Endothelial cell of umbilical vein (primary cell): ENCODE measurements around the gene ZNF124. TPM values are rescaled to one million over a fixed set of nuclear protein-coding genes. Genes with fewer than 3 reads are reported as not detected.
"Not testable (repeated sequence)": the region's sequence is repeated elsewhere in the genome, so short reads cannot be mapped to it uniquely, and the experiment has no call there.

Source experiments
- BruUV-seq: library from RNA; stranded (reverse); fragments of 400-500 nt; replicated peaks from 2 replicates; lab custom pipeline; 2021; lab: Mats Ljungman, UMichigan
- CTCF ChIA-PET: fragments of 300-600, 350-600 bp; sonication (Branson Sonifier 250); formaldehyde crosslinking; loops from one replicate; lab custom pipeline; 2021; ENCODE audit warnings: antibody characterized with exemption, inconsistent platforms; lab: Charles Lee
- POLR2A ChIA-PET: fragments of 300-600, 350-600 bp; sonication (Branson Sonifier 250); formaldehyde crosslinking; loops from one replicate; lab custom pipeline; 2021; ENCODE audit warnings: antibody characterized with exemption, inconsistent platforms; lab: Charles Lee
- DNase-seq: peaks from one replicate; pipeline ENCODE4 v3.0.0-alpha.2; 2011; ENCODE audit warnings: low read depth, low spot score
- FAIRE-seq: peaks from 2 replicates; lab custom pipeline; 2011; peaks lifted over from hg19 to GRCh38; lab: Jason Lieb, UNC
- H2AFZ ChIP-seq: 2 replicates; pipeline ENCODE4 v1.6.0; 2012; ENCODE audit warnings: low read depth, low read length, control low read depth, inconsistent platforms
- H3K27ac ChIP-seq: 2 replicates; pipeline ENCODE4 v1.5.1; 2011; ENCODE audit warnings: low read depth, mild to moderate bottlenecking, control low read depth, low read length, moderate library complexity; ENCODE audit not compliant: insufficient read depth
- H3K27me3 ChIP-seq, 2 experiments: 2 replicates each; pipeline versions ENCODE4 v1.6.0 to v1.6.1; 2011; ENCODE audit warnings: low read length in 2 of 2, mixed read lengths in 1 of 2; ENCODE audit not compliant: control insufficient read depth in 2 of 2, insufficient read depth in 2 of 2
- H3K36me3 ChIP-seq, 2 experiments: 2 replicates in 1 of 2; 3 replicates in 1 of 2; pipeline ENCODE4 v1.5.1; 2011; ENCODE audit warnings: low read length in 2 of 2, mild to moderate bottlenecking in 1 of 2, moderate library complexity in 1 of 2; ENCODE audit not compliant: control insufficient read depth in 2 of 2, insufficient read depth in 2 of 2; ENCODE audit errors: extremely low read depth in 1 of 2
- H3K4me1 ChIP-seq: 3 replicates; pipeline ENCODE4 v1.5.1; 2011; ENCODE audit warnings: mild to moderate bottlenecking, low read length; ENCODE audit not compliant: control insufficient read depth, insufficient read depth; ENCODE audit errors: extremely low read depth
- H3K4me2 ChIP-seq: 2 replicates; pipeline ENCODE4 v1.6.1; 2011; ENCODE audit warnings: low read length, control low read depth, mixed read lengths; ENCODE audit not compliant: insufficient read depth
- H3K4me3 ChIP-seq, 3 experiments: fragments of 200-600 bp in 1 of 3; sonication (generic), shearing (Covaris generic) in 1 of 3; replicated peaks in 1 of 3; 2 replicates each; pipeline ENCODE4 v1.5.1; 2011 to 2016; ENCODE audit warnings: control low read depth in 3 of 3, low read length in 3 of 3, mild to moderate bottlenecking in 2 of 3, inconsistent platforms in 1 of 3, low read depth in 1 of 3, moderate library complexity in 1 of 3; ENCODE audit not compliant: insufficient read depth in 1 of 3
- H3K79me2 ChIP-seq: 2 replicates; pipeline ENCODE4 v1.6.0; 2012; ENCODE audit warnings: low read length, inconsistent platforms; ENCODE audit not compliant: control insufficient read depth, insufficient read depth
- H3K9ac ChIP-seq: replicated peaks from 2 replicates; pipeline ENCODE3; 2011; ENCODE audit warnings: low read length, control low read depth; ENCODE audit not compliant: insufficient read depth; ENCODE audit errors: extremely low read depth
- H3K9me1 ChIP-seq: replicated peaks from 3 replicates; pipeline ENCODE4 v1.6.0; 2011; ENCODE audit warnings: mild to moderate bottlenecking, low read length; ENCODE audit not compliant: control insufficient read depth, insufficient read depth; ENCODE audit errors: extremely low read depth
- H3K9me3 ChIP-seq: replicated peaks from 2 replicates; pipeline ENCODE4 v1.5.1; 2012; ENCODE audit warnings: low read length, inconsistent platforms; ENCODE audit not compliant: control insufficient read depth, insufficient read depth
- H4K20me1 ChIP-seq: replicated peaks from 2 replicates; pipeline ENCODE3; 2011; ENCODE audit warnings: mild to moderate bottlenecking, low read length; ENCODE audit not compliant: control insufficient read depth, insufficient read depth; ENCODE audit errors: extremely low read depth
- EZH2 ChIP-seq: IDR thresholded peaks from 2 replicates; pipeline ENCODE4 v1.6.1; 2012; ENCODE audit warnings: borderline replicate concordance, low read depth, mild to moderate bottlenecking, moderate library complexity, low read length, inconsistent platforms; ENCODE audit not compliant: severe bottlenecking
- FOS ChIP-seq: IDR thresholded peaks from 2 replicates; pipeline ENCODE4 v1.6.1; 2011; ENCODE audit warnings: mild to moderate bottlenecking, low read length, moderate library complexity, borderline replicate concordance; ENCODE audit not compliant: insufficient read depth
- GATA2 ChIP-seq: IDR thresholded peaks from 2 replicates; pipeline ENCODE4 v1.7.0; 2011; ENCODE audit warnings: low read depth, mild to moderate bottlenecking, moderate library complexity, mixed read lengths, low read length; ENCODE audit not compliant: insufficient read length, insufficient read depth
- JUN ChIP-seq: IDR thresholded peaks from 2 replicates; pipeline ENCODE4 v1.6.1; 2011; ENCODE audit warnings: borderline replicate concordance, low read depth; ENCODE audit not compliant: insufficient read length, insufficient read depth
- MYC ChIP-seq: IDR thresholded peaks from one replicate; pipeline ENCODE4 v1.6.1; 2011; ENCODE audit warnings: mild to moderate bottlenecking, low read depth, low read length
- POLR2A ChIP-seq: IDR thresholded peaks from 2 replicates; pipeline ENCODE4 v1.6.1; 2012; ENCODE audit warnings: low read depth, mild to moderate bottlenecking, control low read depth, low read length
- POLR2AphosphoS5 ChIP-seq: IDR thresholded peaks from 2 replicates; pipeline ENCODE4 v1.6.1; 2012; ENCODE audit warnings: low read depth, mild to moderate bottlenecking, control low read depth, low read length, moderate library complexity; ENCODE audit not compliant: insufficient read depth
- dilution Hi-C: fragments of 300-500 bp; cut with MboI; formaldehyde crosslinking; loops from one replicate; pipeline ENCODE4 v1.15.0; 2019; ENCODE audit warnings: low sequenced_read_pairs; ENCODE audit not compliant: extremely low pct_ligation_motif_present
- intact Hi-C: fragments of 100-400 bp; cut with micrococcal nuclease; formaldehyde crosslinking; loops from one replicate; pipeline ENCODE4 v1.10.0; 2022
- polyA plus RNA-seq, 4 experiments: library from polyadenylated mRNA; depleted of rRNA in 3 of 4; stranded (reverse) in 3 of 4; unstranded in 1 of 4; fragments of >200 nt; gene quantifications; 2 replicates each; pipeline versions ENCODE4 v1.2.1 to v1.2.3, GENCODE V29; 2011 to 2012; ENCODE audit warnings: missing spikeins in 1 of 4
- total RNA-seq: library from RNA; stranded (reverse); gene quantifications from 2 replicates; pipeline ENCODE4 v1.2.3, GENCODE V29; 2021
- TF ChIP-seq, protein P1 (sequence below): IDR thresholded peaks from 2 replicates; pipeline ENCODE4 v1.6.1; 2011; ENCODE audit not compliant: insufficient read depth, insufficient read length
- TF ChIP-seq, protein P2 (sequence below), 2 donors: IDR thresholded peaks; 1 replicate in 1 of 2; 2 replicates in 1 of 2; pipeline ENCODE4 v1.5.1; 2011; ENCODE audit warnings: low read length in 2 of 2, mild to moderate bottlenecking in 2 of 2, moderate library complexity in 2 of 2, control low read depth in 1 of 2, inconsistent platforms in 1 of 2, low read depth in 1 of 2; ENCODE audit not compliant: insufficient read depth in 1 of 2; ENCODE audit errors: extremely low read depth in 1 of 2

The ZNF124 gene
- total and polyA plus RNA-seq, 2 donors (not counting 3 experiments of a cell fraction or from before 2014, with no cell fraction given): 3.5 to 25.6 TPM

DNA sequence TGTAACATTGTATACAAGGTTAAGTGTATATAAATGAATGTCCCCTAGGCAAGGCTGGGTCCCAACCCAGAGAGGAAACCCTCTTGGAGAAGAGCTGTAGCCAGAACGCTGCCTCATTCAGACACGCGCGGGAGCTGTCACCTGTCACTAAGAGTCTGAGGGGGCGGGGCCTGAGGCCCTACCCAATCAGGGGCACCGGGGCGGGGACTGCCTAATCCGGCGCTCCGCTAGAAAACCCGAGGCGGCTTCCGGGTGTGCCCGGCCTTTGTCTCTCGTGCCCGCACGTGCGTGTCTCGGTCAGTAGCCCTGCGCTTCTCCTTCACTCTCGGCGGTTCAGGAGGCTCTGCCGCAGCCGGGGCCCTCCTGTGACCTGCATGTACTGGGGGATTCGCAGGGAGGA is 45.7 kb downstream of the ZNF124 start:
- H2AFZ ChIP-seq, H3K79me2 ChIP-seq, POLR2A ChIA-PET, H3K27me3 ChIP-seq, H3K9me3 ChIP-seq, H3K4me2 ChIP-seq, H3K9ac ChIP-seq, BruUV-seq, H4K20me1 ChIP-seq, dilution Hi-C loops, H3K9me1 ChIP-seq, H3K27ac ChIP-seq, H3K36me3 ChIP-seq, CTCF ChIA-PET, DNase-seq, intact Hi-C loops, H3K4me3 ChIP-seq, H3K4me1 ChIP-seq: not testable (repeated sequence)
- FAIRE-seq: peak; percentile 98

DNA sequence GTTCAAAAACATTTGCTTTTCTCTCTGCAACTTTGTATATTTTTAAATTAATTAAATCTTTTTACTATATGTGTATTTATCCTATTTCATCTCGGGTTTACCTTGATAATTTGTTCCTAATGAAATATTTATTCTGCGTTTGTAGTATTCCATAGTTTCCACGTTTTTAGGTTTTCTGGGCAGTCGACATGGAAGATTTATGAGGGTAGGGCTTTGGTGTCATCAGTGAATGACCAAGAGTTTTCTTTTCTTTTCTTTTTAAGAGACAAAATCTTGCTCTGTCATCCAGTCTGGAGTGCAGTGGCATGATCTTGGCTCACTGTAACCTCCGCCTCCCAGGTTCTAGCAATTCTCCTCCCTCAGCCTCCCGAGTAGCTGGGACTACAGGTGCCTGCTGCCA is 50.4 kb downstream of the ZNF124 start:
- TF ChIP-seq POLR2AphosphoS5 (no peak), POLR2A (no peak), MYC (no peak), EZH2 (no peak), FOS (no peak), GATA2 (no peak), JUN (no peak)
- TF ChIP-seq, protein P1, sequence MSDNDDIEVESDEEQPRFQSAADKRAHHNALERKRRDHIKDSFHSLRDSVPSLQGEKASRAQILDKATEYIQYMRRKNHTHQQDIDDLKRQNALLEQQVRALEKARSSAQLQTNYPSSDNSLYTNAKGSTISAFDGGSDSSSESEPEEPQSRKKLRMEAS: no peak
- TF ChIP-seq, protein P2, sequence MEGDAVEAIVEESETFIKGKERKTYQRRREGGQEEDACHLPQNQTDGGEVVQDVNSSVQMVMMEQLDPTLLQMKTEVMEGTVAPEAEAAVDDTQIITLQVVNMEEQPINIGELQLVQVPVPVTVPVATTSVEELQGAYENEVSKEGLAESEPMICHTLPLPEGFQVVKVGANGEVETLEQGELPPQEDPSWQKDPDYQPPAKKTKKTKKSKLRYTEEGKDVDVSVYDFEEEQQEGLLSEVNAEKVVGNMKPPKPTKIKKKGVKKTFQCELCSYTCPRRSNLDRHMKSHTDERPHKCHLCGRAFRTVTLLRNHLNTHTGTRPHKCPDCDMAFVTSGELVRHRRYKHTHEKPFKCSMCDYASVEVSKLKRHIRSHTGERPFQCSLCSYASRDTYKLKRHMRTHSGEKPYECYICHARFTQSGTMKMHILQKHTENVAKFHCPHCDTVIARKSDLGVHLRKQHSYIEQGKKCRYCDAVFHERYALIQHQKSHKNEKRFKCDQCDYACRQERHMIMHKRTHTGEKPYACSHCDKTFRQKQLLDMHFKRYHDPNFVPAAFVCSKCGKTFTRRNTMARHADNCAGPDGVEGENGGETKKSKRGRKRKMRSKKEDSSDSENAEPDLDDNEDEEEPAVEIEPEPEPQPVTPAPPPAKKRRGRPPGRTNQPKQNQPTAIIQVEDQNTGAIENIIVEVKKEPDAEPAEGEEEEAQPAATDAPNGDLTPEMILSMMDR (IDR thresholded peaks at IDR 0.05; ENCODE audit: extremely low read depth in 1 of 2, insufficient read depth in 1 of 2, low read depth in 1 of 2, low read length in 2 of 2): no peak
- no peak overlapping the region for H3K27ac ChIP-seq
- no peaks in the 10 kb centered on the region for H3K9me1 ChIP-seq
- H3K4me2 ChIP-seq: no peak overlapping the region
- H2AFZ ChIP-seq: no peak overlapping the region
- H3K9ac ChIP-seq: no peak overlapping the region
- no peak overlapping the region for H3K4me3 ChIP-seq
- H3K79me2 ChIP-seq: no peaks in the 10 kb centered on the region
- no peaks in the 10 kb centered on the region for H4K20me1 ChIP-seq
- no peaks in the 10 kb centered on the region for H3K27me3 ChIP-seq
- intact Hi-C loops: no loop called here
- POLR2A ChIA-PET: no interaction called here
- CTCF ChIA-PET: no interaction called here
- no TSS peak for BruUV-seq
- dilution Hi-C loops: no loop called here
- DNase-seq (no peak), FAIRE-seq (no peak)
- H3K4me1 ChIP-seq: no peaks in the 10 kb centered on the region
- H3K36me3 ChIP-seq: no peaks in the 10 kb centered on the region
- no peaks in the 10 kb centered on the region for H3K9me3 ChIP-seq

DNA sequence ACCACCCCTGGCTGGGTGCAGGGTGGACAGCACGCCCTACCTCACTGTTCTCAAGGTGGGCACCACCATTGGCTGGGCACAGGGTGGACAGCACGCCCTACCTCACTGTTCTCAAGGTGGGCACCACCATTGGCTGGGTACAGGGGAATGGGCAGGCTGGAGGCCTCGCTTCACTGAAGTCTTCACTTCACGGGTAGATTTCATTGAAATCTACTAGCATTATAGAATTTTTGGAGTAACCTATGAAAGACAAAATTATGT is 51.5 kb downstream of the ZNF124 start:
- H4K20me1 ChIP-seq, FAIRE-seq, H3K9ac ChIP-seq, DNase-seq, H3K4me1 ChIP-seq, H3K9me3 ChIP-seq, H2AFZ ChIP-seq, POLR2A ChIA-PET, H3K27ac ChIP-seq, intact Hi-C loops, H3K4me2 ChIP-seq, H3K79me2 ChIP-seq, dilution Hi-C loops, H3K27me3 ChIP-seq, CTCF ChIA-PET, BruUV-seq, H3K36me3 ChIP-seq, H3K9me1 ChIP-seq, H3K4me3 ChIP-seq: not testable (repeated sequence)
